ENCODE measurements around the gene PYGO2. TPM values are rescaled to one million over a fixed set of nuclear protein-coding genes. Genes with fewer than 3 reads are reported as not detected.

The PYGO2 gene
- total and polyA plus RNA-seq, 2 of the 8 experiments (the other 6 are each of a cell fraction or from before 2014, with no cell fraction given), result 31.0 to 31.6 TPM

DNA sequence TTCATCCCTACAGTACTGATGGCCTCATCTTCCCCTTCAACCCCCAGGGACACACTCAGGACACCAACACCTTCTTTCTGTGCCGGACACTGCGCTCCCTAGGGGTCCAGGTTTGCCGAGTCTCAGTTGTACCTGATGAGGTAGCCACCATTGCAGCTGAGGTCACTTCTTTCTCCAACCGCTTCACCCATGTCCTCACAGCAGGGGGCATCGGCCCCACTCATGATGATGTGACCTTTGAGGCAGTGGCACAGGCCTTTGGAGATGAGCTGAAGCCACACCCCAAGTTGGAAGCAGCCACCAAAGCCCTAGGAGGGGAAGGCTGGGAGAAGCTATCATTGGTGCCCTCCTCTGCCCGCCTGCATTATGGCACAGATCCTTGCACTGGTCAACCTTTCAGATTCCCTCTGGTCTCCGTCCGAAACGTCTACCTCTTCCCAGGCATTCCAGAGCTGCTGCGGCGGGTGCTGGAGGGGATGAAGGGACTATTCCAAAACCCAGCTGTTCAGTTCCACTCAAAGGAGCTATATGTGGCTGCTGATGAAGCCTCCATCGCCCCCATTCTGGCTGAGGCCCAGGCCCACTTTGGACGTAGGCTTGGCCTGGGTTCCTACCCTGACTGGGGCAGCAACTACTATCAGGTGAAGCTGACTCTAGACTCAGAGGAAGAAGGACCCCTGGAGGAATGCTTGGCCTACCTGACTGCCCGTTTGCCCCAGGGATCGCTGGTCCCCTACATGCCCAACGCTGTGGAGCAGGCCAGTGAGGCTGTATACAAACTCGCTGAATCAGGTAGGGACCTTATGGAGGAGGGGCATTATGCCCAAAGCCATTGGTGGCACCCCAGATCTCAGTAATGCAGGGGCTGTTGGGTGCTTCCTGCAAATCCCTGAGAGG, 26.7 kb upstream of the PYGO2 start:
- H3K14ac ChIP-seq (ENCODE audit: insufficient read length), result no peak overlapping the region
- H3K23me2 ChIP-seq (ENCODE audit: low read depth, low read length), result peaks cover 4% of the 10 kb centered on the region
- H3K9me3 ChIP-seq (ENCODE audit: insufficient read depth in 2 of 2, low read depth in 1 of 2, low read length in 1 of 2), result no peaks in the 10 kb centered on the region
- H3K36me3 ChIP-seq (ENCODE audit: control insufficient read depth in 2 of 4, insufficient read depth in 4 of 4, low read length in 3 of 4), result peaks cover 13 to 47% (median 35%) of the 10 kb centered on the region in 4 experiments
- no peak overlapping the region for H3K18ac ChIP-seq (ENCODE audit: extremely low read depth, low read length)
- 92% methylated on average over 17 of the region's 17 CpGs; no CpG with 5 or more reads in 1 of the 2 experiments for WGBS, 2 experiments (ENCODE audit: extremely low coverage in 1 of 2, insufficient coverage in 1 of 2, insufficient read length in 1 of 2, insufficient replicate concordance in 2 of 2, low coverage in 1 of 2, low lambda C conversion rate in 2 of 2, missing lambda C conversion rate in 1 of 2)
- FAIRE-seq (no peak), DNase-seq (ENCODE audit: low read depth in 1 of 2, low spot score in 2 of 2) (no peak)
- H2BK120ac ChIP-seq (replicated peaks; ENCODE audit: low read depth, low read length), result no peak overlapping the region
- TF ChIP-seq EZH2 (IDR thresholded peaks at IDR 0.05; ENCODE audit: low read depth, low read length, severe bottlenecking) (no peak), POU5F1 (IDR thresholded peaks at IDR 0.05; ENCODE audit: low read depth, low read length) (no peak), NRF1 (IDR thresholded peaks at IDR 0.05; ENCODE audit: low read depth, low read length) (no peak), POLR2A (IDR thresholded peaks at IDR 0.05; ENCODE audit: control extremely low read depth in 1 of 2, low read depth in 2 of 2, low read length in 2 of 2) (peak in 1 of 2 experiments; percentile 4; a peak in 1 of 3 replicates), GABPA (IDR thresholded peaks at IDR 0.05; ENCODE audit: borderline replicate concordance, insufficient read depth, low read length) (no peak), BACH1 (IDR thresholded peaks at IDR 0.05; ENCODE audit: low read length) (no peak), CREB1 (IDR thresholded peaks at IDR 0.05) (no peak), JUND (IDR thresholded peaks at IDR 0.05; ENCODE audit: low read length) (no peak), MAFK (IDR thresholded peaks at IDR 0.05; ENCODE audit: low read depth, low read length) (no peak)
- H2BK20ac ChIP-seq (ENCODE audit: low read length), result 0 out of 2 replicates have a peak overlapping the region, but pooled peaks have one; percentile 48
- no peak overlapping the region for H4K5ac ChIP-seq (ENCODE audit: insufficient read length, low read depth, low read length)
- no peak overlapping the region for H4K8ac ChIP-seq (ENCODE audit: extremely low read depth, insufficient read depth, low read length)
- peaks cover 15 to 22% of the 10 kb centered on the region in 2 experiments for H4K20me1 ChIP-seq (replicated peaks in 1 of 2; ENCODE audit: control insufficient read depth in 1 of 2, insufficient read depth in 2 of 2, low read length in 2 of 2)
- POLR2A ChIA-PET (ENCODE audit: partially characterized antibody), result interaction anchor here (1.2 to 42.8 kb wide), 5 partner anchors 7 to 81 kb away, joined by 3 to 702 read pairs (median 662); partner anchors contain the start of genes CKS1B, FLAD1, LENEP and PBXIP1
- H3K4me1 ChIP-seq (replicated peaks in 1 of 4; ENCODE audit: control insufficient read depth in 3 of 4, insufficient read depth in 4 of 4, low read length in 3 of 4), result peaks cover 0 to 5% (median 2%) of the 10 kb centered on the region in 4 experiments; a peak in 3 of 7 replicates
- no peak overlapping the region for H3K9ac ChIP-seq (replicated peaks in 1 of 4; ENCODE audit: extremely low read depth in 1 of 4, low read depth in 3 of 4, low read length in 3 of 4)
- no peak overlapping the region for H2AK5ac ChIP-seq (ENCODE audit: low read depth, low read length)
- CTCF ChIA-PET (ENCODE audit: partially characterized antibody), result interaction anchor here (0.6 to 20.6 kb wide), 16 partner anchors 8 to 150 kb away, joined by 3 to 334 read pairs (median 4); partner anchors contain the start of genes LENEP, PBXIP1 and PYGO2
- H3K23ac ChIP-seq (ENCODE audit: insufficient read length), result no peak overlapping the region
- H2AFZ ChIP-seq (ENCODE audit: low read length), result no peak overlapping the region
- no peak overlapping the region for H2BK15ac ChIP-seq (ENCODE audit: low read length)
- no peaks in the 10 kb centered on the region for H3K27me3 ChIP-seq (replicated peaks in 1 of 4; ENCODE audit: control insufficient read depth in 3 of 4, extremely low read depth in 1 of 4, insufficient read depth in 3 of 4, low read length in 3 of 4)
- H3K4me3 ChIP-seq (ENCODE audit: extremely low read depth in 1 of 4, insufficient read depth in 2 of 4, low read depth in 3 of 4, low read length in 4 of 4), result no peak overlapping the region
- no peak overlapping the region for H2BK12ac ChIP-seq (ENCODE audit: low read depth, low read length)
- H3K27ac ChIP-seq (ENCODE audit: low read depth, low read length), result no peak overlapping the region
- no peak overlapping the region for H3K56ac ChIP-seq (replicated peaks; ENCODE audit: insufficient read length, low read depth, low read length)
- H2BK5ac ChIP-seq (ENCODE audit: low read depth, low read length), result no peak overlapping the region
- peaks cover 6% of the 10 kb centered on the region; the same call in 1 of the 2 replicates for H3K79me1 ChIP-seq (ENCODE audit: low read depth, low read length)
- peaks cover 4 to 50% of the 10 kb centered on the region in 2 experiments for H3K79me2 ChIP-seq (ENCODE audit: control insufficient read depth in 1 of 2, insufficient read depth in 2 of 2, low read length in 2 of 2)
- no peak overlapping the region for H4K91ac ChIP-seq (replicated peaks; ENCODE audit: insufficient read length, low read length)
- H3K4ac ChIP-seq (replicated peaks; ENCODE audit: insufficient read length, low read depth, low read length), result no peak overlapping the region
- no peak overlapping the region for H3K4me2 ChIP-seq (ENCODE audit: insufficient read depth in 1 of 2, low read depth in 2 of 2, low read length in 2 of 2)

Measured in H1 (cell line).